Prostate gland (tissue), 2 donors: ENCODE measurements around the gene ZBED6. TPM values are rescaled to one million over a fixed set of nuclear protein-coding genes. Genes with fewer than 3 reads are reported as not detected.

ENCODE experiments used
- DNase-seq: peaks from one replicate; pipeline ENCODE4 v3.0.0-alpha.2; 2019; ENCODE audit warnings: low spot score
- H3K27ac ChIP-seq, 2 donors: fragments of 200-600 bp; sonication (generic); 2 replicates each; pipeline ENCODE4 v1.5.1; 2017 to 2019
- H3K27me3 ChIP-seq: fragments of 200-600 bp; sonication (generic); replicated peaks from 2 replicates; pipeline ENCODE4 v1.5.1; 2019; ENCODE audit not compliant: insufficient read depth
- H3K36me3 ChIP-seq, 2 donors: fragments of 200-600 bp; sonication (generic); 1 replicate in 1 of 2; 2 replicates in 1 of 2; pipeline versions ENCODE4 v1.5.1 to v1.8.1; 2017 to 2019
- H3K4me1 ChIP-seq: fragments of 200-600 bp; sonication (generic); replicated peaks from 2 replicates; pipeline ENCODE4 v1.5.1; 2019
- H3K4me3 ChIP-seq, 2 donors: fragments of 200-600 bp; sonication (generic); 2 replicates each; pipeline ENCODE4 v1.5.1; 2017 to 2019
- H3K9me3 ChIP-seq: fragments of 200-600 bp; sonication (generic); 2 replicates; pipeline ENCODE4 v1.5.1; 2017
- CTCF ChIP-seq, 4 experiments: fragments of 200-600 bp in 2 of 4; fragments of 450-650 bp in 2 of 4; sonication (generic) in 2 of 4; IDR thresholded peaks; 1 replicate in 3 of 4; 2 replicates in 1 of 4; pipeline ENCODE4 v1.5.1; 2016 to 2019; ENCODE audit warnings: antibody characterized with exemption in 4 of 4, mild to moderate bottlenecking in 2 of 4, moderate library complexity in 2 of 4
- POLR2A ChIP-seq: fragments of 450-650 bp; IDR thresholded peaks from one replicate; pipeline ENCODE4 v1.6.1; 2016; ENCODE audit warnings: antibody characterized with exemption, mild to moderate bottlenecking
- POLR2AphosphoS5 ChIP-seq: sonication (generic); formaldehyde crosslinking; IDR thresholded peaks from one replicate; pipeline ENCODE4 v1.6.1; 2017; ENCODE audit warnings: antibody characterized with exemption
- WGBS: methylation state at CpG from one replicate; pipeline ENCODE4 v1.1.5; 2018; 5-methylcytosine and 5-hydroxymethylcytosine counted together
- intact Hi-C: fragments of 100-400 bp; cut with DNase I; formaldehyde crosslinking; loops from one replicate; pipeline ENCODE4 v1.14.2; 2022
- total RNA-seq, 2 donors: library from RNA; depleted of rRNA; stranded (reverse); fragments of >200 nt; gene quantifications; one replicate each; pipeline ENCODE4 v1.1.0, GENCODE V29; 2016

The ZBED6 gene
- total RNA-seq, 2 donors from 2014 or later, result 5.8 to 27.6 TPM

GRCh38 chr1:203771901-203772301 is 23.5 kb upstream of the ZBED6 start:
- H3K27me3 ChIP-seq, result no peaks in the 10 kb centered on the region
- H3K36me3 ChIP-seq, result no peaks in the 10 kb centered on the region
- intact Hi-C loops, result no loop called here
- no peak overlapping the region for H3K27ac ChIP-seq
- TF ChIP-seq POLR2AphosphoS5 (no peak), CTCF (IDR thresholded peaks at IDR 0.05) (no peak), POLR2A (no peak)
- H3K9me3 ChIP-seq, result no peaks in the 10 kb centered on the region
- no peak overlapping the region for H3K4me3 ChIP-seq
- H3K4me1 ChIP-seq, result no peaks in the 10 kb centered on the region
- 43% methylated on average over 7 of the region's 7 CpGs for WGBS
- no peak for DNase-seq

- WGBS, result 96% methylated on average over 1 of the region's 1 CpG
- DNase-seq, result no peak
- Histone ChIP-seq H3K36me3 (no peaks in the 10 kb centered on the region), H3K4me3 (no peak overlapping the region), H3K27me3 (no peaks in the 10 kb centered on the region), H3K4me1 (no peaks in the 10 kb centered on the region), H3K9me3 (no peaks in the 10 kb centered on the region), H3K27ac (no peak overlapping the region)
- intact Hi-C loops, result no loop called here
- TF ChIP-seq POLR2A (no peak), POLR2AphosphoS5 (no peak), CTCF (IDR thresholded peaks at IDR 0.05) (no peak)
Observed at GRCh38 chr1:203772836-203773235, 22.6 kb upstream of the ZBED6 start.

- DNase-seq, result no peak
- H3K9me3 ChIP-seq, result no peaks in the 10 kb centered on the region
- no peaks in the 10 kb centered on the region for H3K4me1 ChIP-seq
- no peaks in the 10 kb centered on the region for H3K36me3 ChIP-seq
- WGBS, result 70% methylated on average over 4 of the region's 4 CpGs
- intact Hi-C loops, result no loop called here
- H3K27ac ChIP-seq, result no peak overlapping the region
- H3K4me3 ChIP-seq, result no peak overlapping the region
- TF ChIP-seq POLR2AphosphoS5, result no peak
- no peak for TF ChIP-seq POLR2A
- TF ChIP-seq CTCF (IDR thresholded peaks at IDR 0.05), result peak in 1 of 4 experiments; percentile 23
- H3K27me3 ChIP-seq, result no peaks in the 10 kb centered on the region
Observed at GRCh38 chr1:203776636-203777035, 18.8 kb upstream of the ZBED6 start.

GRCh38 chr1:203777596-203777995 is 17.8 kb upstream of the ZBED6 start:
- H3K27me3 ChIP-seq, result no peaks in the 10 kb centered on the region
- no peaks in the 10 kb centered on the region for H3K4me1 ChIP-seq
- WGBS, result 84% methylated on average over 3 of the region's 3 CpGs
- no peak for DNase-seq
- no peaks in the 10 kb centered on the region for H3K9me3 ChIP-seq
- no peak for TF ChIP-seq CTCF (IDR thresholded peaks at IDR 0.05)
- no peak overlapping the region for H3K4me3 ChIP-seq
- intact Hi-C loops, result no loop called here
- no peaks in the 10 kb centered on the region for H3K36me3 ChIP-seq
- no peak overlapping the region for H3K27ac ChIP-seq

- 79% methylated on average over 3 of the region's 3 CpGs for WGBS
- intact Hi-C loops, result no loop called here
- DNase-seq, result no peak
- Histone ChIP-seq H3K4me1 (no peaks in the 10 kb centered on the region), H3K36me3 (no peaks in the 10 kb centered on the region), H3K4me3 (no peak overlapping the region), H3K27me3 (no peaks in the 10 kb centered on the region), H3K27ac (no peak overlapping the region), H3K9me3 (no peaks in the 10 kb centered on the region)
- no peak for TF ChIP-seq CTCF (IDR thresholded peaks at IDR 0.05)
- TF ChIP-seq POLR2A, result no peak
- TF ChIP-seq POLR2AphosphoS5, result no peak
Observed at GRCh38 chr1:203778146-203778545, 17.3 kb upstream of the ZBED6 start.
